Heart left ventricle (tissue), 16 donors: ENCODE results near the gene RDH8. TPM values are rescaled to one million over a fixed set of nuclear protein-coding genes. Genes with fewer than 3 reads are reported as not detected.

Experiments
- ATAC-seq, 4 donors: fragments of 200-7000 bp; cut with Tn5 transposase; one replicate each; pipeline ENCODE4 v1.9.1; 2020 to 2022; ENCODE audit warnings: moderate library complexity in 4 of 4, mild to moderate bottlenecking in 3 of 4, moderate number of reproducible peaks in 1 of 4
- DNase-seq, 5 donors: peaks; one replicate each; pipeline ENCODE4 v3.0.0-alpha.2; 2020
- H3K27ac ChIP-seq, 12 donors: fragments of 200-600 bp; sonication (generic) in 4 of 12; one replicate each; pipeline versions ENCODE4 v1.5.0 to v1.8.0; 2016 to 2022; ENCODE audit warnings: mild to moderate bottlenecking in 2 of 12
- H3K27me3 ChIP-seq, 9 donors: fragments of 200-600 bp; sonication (generic) in 2 of 9; one replicate each; pipeline versions ENCODE4 v1.5.1 to v1.8.0; 2016 to 2022; ENCODE audit warnings: mild to moderate bottlenecking in 3 of 9
- H3K36me3 ChIP-seq, 9 donors: fragments of 200-600 bp; sonication (generic) in 2 of 9; one replicate each; pipeline versions ENCODE4 v1.5.0 to v1.8.0; 2018 to 2022; ENCODE audit warnings: mild to moderate bottlenecking in 2 of 9
- H3K4me1 ChIP-seq, 12 donors: fragments of 200-600 bp; sonication (generic) in 4 of 12; one replicate each; pipeline versions ENCODE4 v1.5.0 to v1.8.0; 2016 to 2022; ENCODE audit warnings: mild to moderate bottlenecking in 3 of 12
- H3K4me3 ChIP-seq, 12 donors: fragments of 200-600 bp; sonication (generic) in 4 of 12; one replicate each; pipeline versions ENCODE4 v1.5.0 to v1.8.0; 2017 to 2022; ENCODE audit warnings: mild to moderate bottlenecking in 9 of 12, moderate library complexity in 4 of 12
- H3K9me3 ChIP-seq, 12 donors: fragments of 200-600 bp; sonication (generic) in 4 of 12; one replicate each; pipeline versions ENCODE4 v1.5.0 to v1.8.0; 2016 to 2022; ENCODE audit warnings: mild to moderate bottlenecking in 1 of 12
- POLR2A ChIP-seq, 2 donors: fragments of 450-650 bp; IDR thresholded peaks; one replicate each; pipeline ENCODE4 v1.6.1; 2017; ENCODE audit warnings: antibody characterized with exemption in 2 of 2, mild to moderate bottlenecking in 2 of 2, moderate library complexity in 2 of 2
- WGBS, 4 donors: extraction: QIAGEN DNeasy Blood & Tissue Kit in 2 of 4; methylation state at CpG; one replicate each; pipeline versions ENCODE4 v1.1.5 to v1.1.7; 2013 to 2018; 5-methylcytosine and 5-hydroxymethylcytosine counted together
- intact Hi-C, 10 donors: fragments of 100-400 bp; cut with DNase I; formaldehyde crosslinking; loops; one replicate each; pipeline versions ENCODE4 v1.11.1 to v1.14.2; 2022
- polyA plus RNA-seq, 2 donors: library from polyadenylated mRNA; stranded (reverse); fragments of 200-250 nt; gene quantifications; one replicate each; pipeline ENCODE4 v1.2.3, GENCODE V29; 2013
- total RNA-seq, 9 donors: library from RNA; depleted of rRNA in 2 of 9; stranded (reverse); fragments of >200 nt in 2 of 9; fragmentation: NEBNext Ultra II Directional in 3 of 9; extraction: Animal tissue kit (Norgen Biotek cat#: 25700) in 3 of 9; gene quantifications; one replicate each; pipeline versions ENCODE4 v1.1.0 to v1.2.4, GENCODE V29; 2016 to 2023
- TF ChIP-seq, protein P1 (sequence below), 12 donors: fragments of 200-600 bp; sonication (generic) in 4 of 12; IDR thresholded peaks; one replicate each; pipeline versions ENCODE4 v1.5.0 to v1.8.0; 2018 to 2022; ENCODE audit warnings: antibody characterized with exemption in 12 of 12, mild to moderate bottlenecking in 5 of 12
- donor health status: ischemic (EF 13 %, LVEDD 7.1; RV severe dilation, severe dysfunction).
- donor health status: healthy with polysubstance abuse.
- donor health status: DM: no; HTN: yes; CAD: no.
- donor health status: DM: no; HTN: no; CAD: no.
- donor health status: ischemic (EF 25% LVEDD 6.9; RV normal size, moderate dysfunction).
- donor health status: ischemic (EF 25% LVEDD 5.7; RV mildly dilated, moderate dysfunction).
- donor health status: healthy.
- donor health status: DM: yes; HTN: yes; CAD: no.
- donor health status: ischemic (EF 35%, LVEDD 5.7; RV mildly dilated, moderate dysfunction).
- donor health status: nonischemic (EF 11% LVEDD 7.7; RV severe dilation, severe dysfunction).
- donor health status: DM: yes; HTN: yes; CAD: no.
- donor health status: PGD.
- donor health status: ischemic (EF 29% LVEDD 5.4; RV normal size, mild dysfunction).
- donor health status: nonischemic (EF 23%, LVEDD 6.1; RV moderate dilation, normal function).

The RDH8 gene
- total and polyA plus RNA-seq, 11 donors, result not detected

GRCh38 chr19:10000171-10000826 lies 13.0 kb upstream of the RDH8 start:
- intact Hi-C loops, result loop anchor here in 1 of 10 donors (10.0 kb wide), 1 partner anchor 55 kb away; no protein-coding TSS in a partner anchor
- H3K27ac ChIP-seq, result peak overlapping the region in 2 of 12 donors; percentile 18 to 43

DNA sequence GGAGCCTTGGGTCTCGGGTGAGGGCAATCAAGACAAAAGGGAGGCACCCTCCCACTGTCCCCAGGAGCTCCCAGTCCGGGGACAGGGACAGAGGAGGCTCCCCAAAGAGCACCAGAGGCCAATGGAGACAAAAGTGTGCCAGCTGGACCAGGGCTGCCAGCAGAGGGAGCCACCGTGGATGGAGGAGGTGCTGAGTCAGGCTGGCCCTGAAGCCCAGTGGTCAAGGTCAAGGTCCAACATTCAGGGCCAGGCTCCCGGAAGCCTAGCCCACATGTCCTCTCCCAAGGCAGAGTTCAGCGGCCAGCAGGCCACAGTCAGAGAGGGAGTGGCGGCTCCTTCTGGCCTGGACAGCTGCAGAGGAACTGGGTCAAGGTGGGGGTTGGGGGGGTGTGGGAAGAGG lies 11.4 kb upstream of the RDH8 start:
- H3K9me3 ChIP-seq, result no peaks in the 10 kb centered on the region
- H3K4me3 ChIP-seq, result no peak overlapping the region
- 44 to 52% (median 46%) methylated on average over 4 to 6 of the region's 6 CpGs for WGBS, 4 donors
- H3K4me1 ChIP-seq, result peaks cover 0 to 38% (median 8%) of the 10 kb centered on the region in 12 donors
- DNase-seq (peak; percentile 44 to 81 (median 66)), ATAC-seq (peak in 3 of 4 donors; percentile 39 to 67 (median 49))
- peaks cover 0 to 68% (median 4%) of the 10 kb centered on the region in 9 donors for H3K36me3 ChIP-seq
- no peak for TF ChIP-seq POLR2A (IDR thresholded peaks at IDR 0.05)
- TF ChIP-seq, protein P1, sequence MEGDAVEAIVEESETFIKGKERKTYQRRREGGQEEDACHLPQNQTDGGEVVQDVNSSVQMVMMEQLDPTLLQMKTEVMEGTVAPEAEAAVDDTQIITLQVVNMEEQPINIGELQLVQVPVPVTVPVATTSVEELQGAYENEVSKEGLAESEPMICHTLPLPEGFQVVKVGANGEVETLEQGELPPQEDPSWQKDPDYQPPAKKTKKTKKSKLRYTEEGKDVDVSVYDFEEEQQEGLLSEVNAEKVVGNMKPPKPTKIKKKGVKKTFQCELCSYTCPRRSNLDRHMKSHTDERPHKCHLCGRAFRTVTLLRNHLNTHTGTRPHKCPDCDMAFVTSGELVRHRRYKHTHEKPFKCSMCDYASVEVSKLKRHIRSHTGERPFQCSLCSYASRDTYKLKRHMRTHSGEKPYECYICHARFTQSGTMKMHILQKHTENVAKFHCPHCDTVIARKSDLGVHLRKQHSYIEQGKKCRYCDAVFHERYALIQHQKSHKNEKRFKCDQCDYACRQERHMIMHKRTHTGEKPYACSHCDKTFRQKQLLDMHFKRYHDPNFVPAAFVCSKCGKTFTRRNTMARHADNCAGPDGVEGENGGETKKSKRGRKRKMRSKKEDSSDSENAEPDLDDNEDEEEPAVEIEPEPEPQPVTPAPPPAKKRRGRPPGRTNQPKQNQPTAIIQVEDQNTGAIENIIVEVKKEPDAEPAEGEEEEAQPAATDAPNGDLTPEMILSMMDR (IDR thresholded peaks at IDR 0.05), result peak in 10 of 12 donors; percentile 20 to 49 (median 35)
- intact Hi-C loops, result loop anchor here in 1 of 10 donors (10.0 kb wide), 1 partner anchor 57 kb away; no protein-coding TSS in a partner anchor
- H3K27ac ChIP-seq, result peak overlapping the region in 5 of 12 donors; percentile 15 to 38 (median 24)
- H3K27me3 ChIP-seq, result peaks cover 0 to 33% (median 2%) of the 10 kb centered on the region in 9 donors

More at GRCh38 chr19:10000171-10000826, 13.0 kb upstream of the RDH8 start:
- TF ChIP-seq, protein P1 (IDR thresholded peaks at IDR 0.05), result peak; percentile 46 to 74 (median 60)
- no peak for TF ChIP-seq POLR2A (IDR thresholded peaks at IDR 0.05)
- Histone ChIP-seq H3K9me3 (no peaks in the 10 kb centered on the region), H3K4me1 (peaks cover 0 to 29% (median under 1%) of the 10 kb centered on the region in 12 donors), H3K27me3 (peaks cover 0 to 28% (median 2%) of the 10 kb centered on the region in 9 donors), H3K4me3 (no peak overlapping the region), H3K36me3 (peaks cover 0 to 79% (median 11%) of the 10 kb centered on the region in 9 donors)
- DNase-seq (peak in 3 of 5 donors; percentile 60 to 64 (median 61)), ATAC-seq (no peak)
- 11 to 18% (median 16%) methylated on average over 16 of the region's 16 CpGs for WGBS, 4 donors

- intact Hi-C loops, result loop anchor here in 1 of 10 donors (10.0 kb wide), 1 partner anchor 58 kb away; no protein-coding TSS in a partner anchor
- ATAC-seq, result no peak
- H3K36me3 ChIP-seq, result peaks cover 0 to 58% (median 0%) of the 10 kb centered on the region in 9 donors
- H3K27me3 ChIP-seq, result peaks cover 0 to 39% (median 7%) of the 10 kb centered on the region in 9 donors
- H3K4me3 ChIP-seq, result no peak overlapping the region
- TF ChIP-seq POLR2A (IDR thresholded peaks at IDR 0.05), result no peak
- TF ChIP-seq, protein P1 (IDR thresholded peaks at IDR 0.05), result no peak
- WGBS, 4 donors, result 57 to 74% (median 64%) methylated on average over 6 of the region's 6 CpGs
- no peaks in the 10 kb centered on the region for H3K9me3 ChIP-seq
- H3K27ac ChIP-seq, result peak overlapping the region in 1 of 12 donors; percentile 28
- peaks cover 0 to 44% (median 8%) of the 10 kb centered on the region in 12 donors for H3K4me1 ChIP-seq
- no peak for DNase-seq
Measured at GRCh38 chr19:10003271-10003670, 10.0 kb upstream of the RDH8 start.

DNA sequence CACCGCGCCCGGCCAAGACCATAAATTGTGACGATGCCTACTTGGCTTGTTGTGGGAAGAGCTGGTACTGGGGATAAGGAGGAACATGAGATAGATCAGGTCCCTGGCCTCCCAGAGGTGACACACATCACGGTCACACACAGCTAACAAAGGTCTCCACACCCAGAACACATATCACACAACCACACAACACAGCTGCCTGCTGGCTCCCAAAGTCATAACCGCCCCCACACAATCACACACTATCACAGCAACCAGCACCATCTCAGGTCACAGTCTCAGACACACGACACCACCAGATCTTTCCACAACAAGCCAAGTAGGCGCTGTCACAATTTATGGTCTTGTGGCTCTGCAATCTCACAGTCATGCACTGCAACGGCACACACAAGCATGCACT lies 8.7 kb upstream of the RDH8 start:
- no peak overlapping the region for H3K27ac ChIP-seq
- no peak for DNase-seq
- WGBS, 4 donors, result 71 to 84% (median 78%) methylated on average over 9 of the region's 9 CpGs

More for the DNA sequence above, 8.7 kb upstream of the RDH8 start:
- TF ChIP-seq, protein P1 (IDR thresholded peaks at IDR 0.05), result no peak
- TF ChIP-seq POLR2A (IDR thresholded peaks at IDR 0.05), result no peak
- Histone ChIP-seq H3K36me3 (peaks cover 0 to 53% (median 0%) of the 10 kb centered on the region in 9 donors), H3K4me3 (no peak overlapping the region), H3K9me3 (no peaks in the 10 kb centered on the region), H3K4me1 (peaks cover 0 to 52% (median 8%) of the 10 kb centered on the region in 12 donors), H3K27me3 (peaks cover 4 to 45% (median 13%) of the 10 kb centered on the region in 9 donors)
- intact Hi-C loops, result loop anchor here in 4 of 10 donors (5.0 to 10.0 kb wide), 4 partner anchors 57 to 72 kb away; no protein-coding TSS in a partner anchor
- ATAC-seq, result no peak
